GM12873 (cell line): ENCODE data around the gene KRT36.

Experiments
- CTCF ChIP-seq: IDR thresholded peaks from 2 replicates; pipeline ENCODE4 v1.5.1; 2012; ENCODE audit warnings: low read depth, mild to moderate bottlenecking, moderate library complexity, low read length, control low read depth; ENCODE audit not compliant: insufficient read depth; ENCODE audit errors: missing control alignments

KRT36 gene

GRCh38 chr17:41498276-41498675 is 8.6 kb upstream of the KRT36 start:
- no peak for TF ChIP-seq CTCF

GRCh38 chr17:41496803-41497484 is 7.2 kb upstream of the KRT36 start:
- peak; percentile 71 for TF ChIP-seq CTCF

GRCh38 chr17:41494524-41494923 is 4.8 kb upstream of the KRT36 start:
- TF ChIP-seq CTCF: no peak

GRCh38 chr17:41492771-41493170 is 3.1 kb upstream of the KRT36 start:
- TF ChIP-seq CTCF: no peak

GRCh38 chr17:41492351-41492750 is 2.6 kb upstream of the KRT36 start:
- TF ChIP-seq CTCF: no peak

GRCh38 chr17:41491476-41491875 is 1.8 kb upstream of the KRT36 start:
- no peak for TF ChIP-seq CTCF

GRCh38 chr17:41490000-41490990 is 585 bp upstream of the KRT36 start:
- no peak for TF ChIP-seq CTCF
